ENCODE data around the gene LILRA1. TPM values are rescaled to one million over a fixed set of nuclear protein-coding genes. Genes with fewer than 3 reads are reported as not detected.

The LILRA1 gene
- total RNA-seq, 4 donors from 2014 or later: 0.23 to 2.0 (median 0.47) TPM

- no peak overlapping the region for H3K4me3 ChIP-seq
- H3K9me3 ChIP-seq: no peaks in the 10 kb centered on the region
- H3K27ac ChIP-seq (replicated peaks in 1 of 4): no peak overlapping the region
- DNase-seq (ENCODE audit: extremely low spot score): peak; percentile 68
- no peaks in the 10 kb centered on the region for H3K4me1 ChIP-seq
- H3K27me3 ChIP-seq: peaks cover 0 to 32% (median 0%) of the 10 kb centered on the region in 4 donors
- intact Hi-C loops (cut with DNase I): no loop called here
- 82% methylated on average over 10 of the region's 15 CpGs for WGBS
- no peaks in the 10 kb centered on the region for H3K36me3 ChIP-seq
- no peak for TF ChIP-seq POLR2AphosphoS5 (IDR thresholded peaks at IDR 0.05)
- no peak for TF ChIP-seq POLR2A (IDR thresholded peaks at IDR 0.05; ENCODE audit: low read depth)
- TF ChIP-seq EP300 (IDR thresholded peaks at IDR 0.05): no peak
- TF ChIP-seq CTCF (IDR thresholded peaks at IDR 0.05): no peak
These were observed 40.5 kb upstream of the LILRA1 start for GRCh38 chr19:54552913-54553310.

- TF ChIP-seq POLR2AphosphoS5 (IDR thresholded peaks at IDR 0.05): no peak
- TF ChIP-seq CTCF (IDR thresholded peaks at IDR 0.05): no peak
- no peak for TF ChIP-seq POLR2A (IDR thresholded peaks at IDR 0.05; ENCODE audit: low read depth)
- Histone ChIP-seq H3K4me3 (no peak overlapping the region), H3K27ac (replicated peaks in 1 of 4) (no peak overlapping the region), H3K4me1 (no peaks in the 10 kb centered on the region), H3K36me3 (no peaks in the 10 kb centered on the region), H3K27me3 (peaks cover 0 to 41% (median 0%) of the 10 kb centered on the region in 4 donors), H3K9me3 (no peaks in the 10 kb centered on the region)
- WGBS: 80% methylated on average over 10 of the region's 10 CpGs
- intact Hi-C loops (cut with DNase I): no loop called here
- peak; percentile 12 for DNase-seq (ENCODE audit: extremely low spot score)
These were observed 39.4 kb upstream of the LILRA1 start for GRCh38 chr19:54554006-54554405.

GRCh38 chr19:54554896-54555295, 38.5 kb upstream of the LILRA1 start:
- Histone ChIP-seq H3K4me3 (no peak overlapping the region), H3K4me1 (no peaks in the 10 kb centered on the region), H3K27ac (replicated peaks in 1 of 4) (no peak overlapping the region), H3K9me3 (no peaks in the 10 kb centered on the region), H3K27me3 (peaks cover 0 to 41% (median 0%) of the 10 kb centered on the region in 4 donors), H3K36me3 (no peaks in the 10 kb centered on the region)
- TF ChIP-seq POLR2AphosphoS5 (IDR thresholded peaks at IDR 0.05) (no peak), EP300 (IDR thresholded peaks at IDR 0.05) (no peak), CTCF (IDR thresholded peaks at IDR 0.05) (no peak), POLR2A (IDR thresholded peaks at IDR 0.05; ENCODE audit: low read depth) (no peak)
- WGBS: 84% methylated on average over 10 of the region's 16 CpGs
- intact Hi-C loops (cut with DNase I): no loop called here
- no peak for DNase-seq (ENCODE audit: extremely low spot score)

GRCh38 chr19:54556194-54556593, 37.2 kb upstream of the LILRA1 start:
- TF ChIP-seq CTCF (IDR thresholded peaks at IDR 0.05): no peak
- TF ChIP-seq EP300 (IDR thresholded peaks at IDR 0.05): no peak
- TF ChIP-seq POLR2A (IDR thresholded peaks at IDR 0.05; ENCODE audit: low read depth): no peak
- TF ChIP-seq POLR2AphosphoS5 (IDR thresholded peaks at IDR 0.05): no peak

GRCh38 chr19:54558339-54558738, 35.1 kb upstream of the LILRA1 start:
- Histone ChIP-seq H3K27me3 (peaks cover 0 to 50% (median 0%) of the 10 kb centered on the region in 4 donors), H3K27ac (replicated peaks in 1 of 4) (no peak overlapping the region), H3K36me3 (no peaks in the 10 kb centered on the region), H3K4me1 (no peaks in the 10 kb centered on the region), H3K9me3 (no peaks in the 10 kb centered on the region), H3K4me3 (no peak overlapping the region)
- DNase-seq (ENCODE audit: extremely low spot score): peak; percentile 53
- no peak for TF ChIP-seq CTCF (IDR thresholded peaks at IDR 0.05)
- no peak for TF ChIP-seq EP300 (IDR thresholded peaks at IDR 0.05)
- no peak for TF ChIP-seq POLR2A (IDR thresholded peaks at IDR 0.05; ENCODE audit: low read depth)
- TF ChIP-seq POLR2AphosphoS5 (IDR thresholded peaks at IDR 0.05): no peak
- WGBS: 54% methylated on average over 3 of the region's 3 CpGs
- intact Hi-C loops (cut with DNase I): no loop called here

More at GRCh38 chr19:54556194-54556593, 37.2 kb upstream of the LILRA1 start:
- Histone ChIP-seq H3K9me3 (no peaks in the 10 kb centered on the region), H3K27me3 (peaks cover 0 to 47% (median 0%) of the 10 kb centered on the region in 4 donors), H3K36me3 (no peaks in the 10 kb centered on the region), H3K27ac (replicated peaks in 1 of 4) (no peak overlapping the region), H3K4me3 (no peak overlapping the region), H3K4me1 (no peaks in the 10 kb centered on the region)
- DNase-seq (ENCODE audit: extremely low spot score): peak; percentile 10
- 86% methylated on average over 1 of the region's 1 CpG for WGBS
- intact Hi-C loops (cut with DNase I): no loop called here

Data from esophagus muscularis mucosa (tissue), 4 donors.